IMR-90 (cell line): ENCODE results near the gene HLA-B. TPM values are rescaled to one million over a fixed set of nuclear protein-coding genes. Genes with fewer than 3 reads are reported as not detected.

Experiments used
- ATAC-seq: fragments of 200-7000 bp; cut with Tn5 transposase; 2 replicates; pipeline ENCODE4 v1.9.1; 2020; ENCODE audit warnings: low read depth, mild to moderate bottlenecking, moderate library complexity
- BruUV-seq: library from RNA; stranded (reverse); fragments of 400-500 nt; replicated peaks from 2 replicates; lab custom pipeline; 2021; lab: Mats Ljungman, UMichigan
- CTCF ChIA-PET: fragments of 300-600 bp; formaldehyde crosslinking; extraction: SDS; loops from one replicate; lab custom pipeline; 2021; ENCODE audit warnings: antibody characterized with exemption; lab: Yijun Ruan, JAX
- POLR2A ChIA-PET: fragments of 300-600 bp; sonication (Branson Sonifier 250); formaldehyde crosslinking; loops from one replicate; lab custom pipeline; 2022; ENCODE audit warnings: antibody characterized with exemption; ENCODE audit not compliant: unreplicated experiment; lab: Charles Lee
- DNase-seq: peaks from one replicate; pipeline ENCODE4 v3.0.0; 2013
- H2AFZ ChIP-seq: replicated peaks from 2 replicates; pipeline ENCODE3; 2013; ENCODE audit warnings: low read length, mild to moderate bottlenecking; ENCODE audit not compliant: poor library complexity
- H2AK5ac ChIP-seq: 2 replicates; pipeline ENCODE4 v1.6.1; 2013; ENCODE audit warnings: low read depth, low read length, inconsistent platforms
- H2AK9ac ChIP-seq: replicated peaks from 2 replicates; pipeline ENCODE3; 2013; ENCODE audit warnings: mild to moderate bottlenecking, low read depth, low read length, moderate library complexity; ENCODE audit not compliant: poor library complexity
- H2BK120ac ChIP-seq: 2 replicates; pipeline ENCODE4 v1.6.1; 2013; ENCODE audit warnings: low read depth, low read length, inconsistent platforms
- H2BK15ac ChIP-seq: 3 replicates; pipeline ENCODE4 v1.6.1; 2013; ENCODE audit warnings: low read depth, low read length, inconsistent platforms
- H2BK20ac ChIP-seq: 2 replicates; pipeline ENCODE4 v1.6.1; 2013; ENCODE audit warnings: low read depth, mild to moderate bottlenecking, inconsistent platforms, low read length, moderate library complexity
- H2BK5ac ChIP-seq: 2 replicates; pipeline ENCODE4 v1.6.1; 2013; ENCODE audit warnings: mild to moderate bottlenecking, low read depth, low read length, inconsistent platforms; ENCODE audit not compliant: poor library complexity, severe bottlenecking
- H3K14ac ChIP-seq: replicated peaks from 2 replicates; pipeline ENCODE4 v1.6.1; 2013; ENCODE audit warnings: low read depth, low read length, inconsistent platforms
- H3K18ac ChIP-seq: 2 replicates; pipeline ENCODE4 v1.6.1; 2013; ENCODE audit warnings: low read depth, low read length, control low read depth
- H3K23ac ChIP-seq: 2 replicates; pipeline ENCODE4 v1.6.1; 2013; ENCODE audit warnings: low read depth, low read length, inconsistent platforms
- H3K27ac ChIP-seq: 2 replicates; pipeline ENCODE4 v1.5.1; 2013; ENCODE audit warnings: mild to moderate bottlenecking, control low read depth, low read length; ENCODE audit not compliant: insufficient read depth
- H3K27me3 ChIP-seq: 2 replicates; pipeline ENCODE4 v1.6.1; 2013; ENCODE audit warnings: low read length; ENCODE audit not compliant: control insufficient read depth, insufficient read depth
- H3K36me3 ChIP-seq: 2 replicates; pipeline ENCODE4 v1.6.1; 2013; ENCODE audit warnings: low read length, mixed read lengths; ENCODE audit not compliant: control insufficient read depth, insufficient read depth
- H3K4ac ChIP-seq: 2 replicates; pipeline ENCODE4 v1.6.1; 2013; ENCODE audit warnings: low read depth, low read length, inconsistent platforms
- H3K4me1 ChIP-seq: 2 replicates; pipeline ENCODE4 v1.6.1; 2013; ENCODE audit warnings: low read length, mixed read lengths; ENCODE audit not compliant: control insufficient read depth, insufficient read depth
- H3K4me2 ChIP-seq: 2 replicates; pipeline ENCODE4 v1.6.1; 2013; ENCODE audit warnings: low read depth, mild to moderate bottlenecking, control low read depth, low read length, moderate library complexity
- H3K4me3 ChIP-seq: 2 replicates; pipeline ENCODE4 v1.5.1; 2013; ENCODE audit warnings: low read depth, mild to moderate bottlenecking, control low read depth, low read length, moderate library complexity; ENCODE audit not compliant: insufficient read depth
- H3K56ac ChIP-seq: 2 replicates; pipeline ENCODE4 v1.6.1; 2013; ENCODE audit warnings: low read length, inconsistent platforms; ENCODE audit not compliant: insufficient read depth; ENCODE audit errors: extremely low read depth
- H3K79me1 ChIP-seq, 2 experiments: 2 replicates each; pipeline ENCODE4 v1.6.1; 2013; ENCODE audit warnings: low read length in 2 of 2, inconsistent platforms in 1 of 2, low read depth in 1 of 2
- H3K9ac ChIP-seq: 2 replicates; pipeline ENCODE4 v1.6.1; 2013; ENCODE audit warnings: low read depth, low read length, control low read depth
- H3K9me1 ChIP-seq: 2 replicates; pipeline ENCODE4 v1.6.1; 2013; ENCODE audit warnings: low read length, inconsistent platforms; ENCODE audit not compliant: insufficient read depth
- H3K9me3 ChIP-seq: 2 replicates; pipeline ENCODE4 v1.6.1; 2013; ENCODE audit warnings: low read length; ENCODE audit not compliant: control insufficient read depth, insufficient read depth
- H4K20me1 ChIP-seq: 2 replicates; pipeline ENCODE4 v1.6.1; 2013; ENCODE audit warnings: low read length, inconsistent platforms; ENCODE audit not compliant: insufficient read depth
- H4K5ac ChIP-seq: 2 replicates; pipeline ENCODE4 v1.6.1; 2013; ENCODE audit warnings: mild to moderate bottlenecking, low read depth, low read length, control low read depth
- H4K8ac ChIP-seq, 2 experiments: 2 replicates each; pipeline ENCODE4 v1.6.1; 2013; ENCODE audit warnings: low read depth in 2 of 2, low read length in 2 of 2, control low read depth in 1 of 2, inconsistent platforms in 1 of 2
- H4K91ac ChIP-seq: 2 replicates; pipeline ENCODE4 v1.6.1; 2013; ENCODE audit warnings: low read depth, low read length, inconsistent platforms; ENCODE audit not compliant: insufficient read depth
- BHLHE40 ChIP-seq: fragments of 150-350 bp; IDR thresholded peaks from 2 replicates; pipeline ENCODE4 v1.6.1; 2016; ENCODE audit warnings: mild to moderate bottlenecking, low read depth, low read length
- CHD1 ChIP-seq: IDR thresholded peaks from 2 replicates; pipeline ENCODE4 v1.6.1; 2012; ENCODE audit warnings: low read depth, low read length, improper control_type of control experiment
- MXI1 ChIP-seq: IDR thresholded peaks from 2 replicates; pipeline ENCODE4 v1.6.1; 2012; ENCODE audit warnings: low read depth, mild to moderate bottlenecking, low read length, moderate library complexity, borderline replicate concordance
- USF2 ChIP-seq: fragments of 150-350 bp; IDR thresholded peaks from 2 replicates; pipeline ENCODE4 v1.6.1; 2017; ENCODE audit warnings: mild to moderate bottlenecking, antibody characterized with exemption, low read length, low read depth
- WGBS, 2 experiments: methylation state at CpG; one replicate each; pipeline versions ENCODE4 v1.1.5 to v1.1.7; 2013; ENCODE audit warnings: missing lambda C conversion rate in 2 of 2; ENCODE audit not compliant: insufficient read length in 1 of 2; ENCODE audit errors: extremely low coverage in 2 of 2; 5-methylcytosine and 5-hydroxymethylcytosine counted together
- dilution Hi-C: fragments of 300-500 bp; cut with HindIII; formaldehyde crosslinking; loops from one replicate; pipeline ENCODE4 v1.14.3; 2018; ENCODE audit warnings: low sequenced_read_pairs; ENCODE audit not compliant: unreplicated experiment
- in situ Hi-C: fragments of 300-500 bp; cut with MboI; formaldehyde crosslinking; loops from 3 replicates; pipeline ENCODE4 v1.14.3; 2019; ENCODE audit warnings: low sequenced_read_pairs, inconsistent platforms, mixed read lengths
- intact Hi-C: fragments of 100-400 bp; cut with micrococcal nuclease; formaldehyde crosslinking; loops from 2 replicates; pipeline ENCODE4 v1.10.0; 2022
- polyA plus RNA-seq, 3 experiments: library from polyadenylated mRNA; depleted of rRNA; stranded (reverse); fragments of >200 nt; gene quantifications; 2 replicates each; pipeline ENCODE4 v1.2.3, GENCODE V29; 2012; ENCODE audit warnings: low replicate concordance in 1 of 3
- total RNA-seq: library from RNA; depleted of rRNA; stranded (reverse); fragments of >200 nt; gene quantifications from 2 replicates; pipeline ENCODE4 v1.2.3, GENCODE V29; 2012

The HLA-B gene
- total and polyA plus RNA-seq, 2 of the 4 experiments (the other 2 are of a cell fraction): 44.1 to 309 TPM

DNA sequence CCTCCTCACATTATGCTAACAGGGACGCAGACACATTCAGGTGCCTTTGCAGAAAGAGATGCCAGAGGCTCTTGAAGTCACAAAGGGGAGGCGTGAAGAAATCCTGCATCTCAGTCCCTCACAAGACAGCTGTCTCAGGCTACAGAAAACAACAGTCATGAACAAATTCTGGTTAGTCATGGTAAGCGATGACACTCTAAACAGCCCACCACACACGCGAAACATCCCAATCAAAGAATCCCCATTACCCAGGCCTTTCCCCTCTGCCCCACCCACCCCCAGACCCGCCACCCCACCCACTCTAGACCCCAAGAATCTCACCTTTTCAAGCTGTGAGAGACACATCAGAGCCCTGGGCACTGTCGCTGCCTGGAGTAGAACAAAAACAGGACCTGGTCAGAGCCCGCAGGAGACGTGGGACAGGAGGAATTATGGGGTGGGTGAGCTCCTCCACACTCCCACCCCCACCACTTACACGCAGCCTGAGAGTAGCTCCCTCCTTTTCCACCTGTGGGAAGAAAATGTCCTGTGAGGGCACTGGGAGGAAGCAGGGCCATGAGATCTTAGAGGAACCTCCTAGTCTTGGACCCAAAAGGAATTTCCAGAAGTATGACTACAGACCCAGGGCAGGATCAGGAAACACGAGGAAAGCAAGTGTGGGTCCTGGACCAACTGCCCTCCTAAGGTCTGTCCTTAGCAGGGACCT is 2.7 kb downstream of the HLA-B start:
- Histone ChIP-seq H4K20me1 (peaks cover 7% of the 10 kb centered on the region; the same call in 1 of the 2 replicates), H3K27ac (no peak overlapping the region), H2AK9ac (no peak overlapping the region), H3K14ac (no peak overlapping the region), H4K91ac (no peak overlapping the region), H3K56ac (no peak overlapping the region), H3K18ac (no peak overlapping the region), H3K4me3 (no peak overlapping the region), H4K8ac (no peak overlapping the region), H3K4me2 (no peak overlapping the region), H3K23ac (no peak overlapping the region), H3K9me3 (no peaks in the 10 kb centered on the region), H3K4me1 (peaks cover 4% of the 10 kb centered on the region; the same call in 1 of the 2 replicates), H3K9ac (no peak overlapping the region), H3K36me3 (peaks cover 13% of the 10 kb centered on the region), H2BK20ac (no peak overlapping the region), H3K79me1 (peaks cover 5 to 17% of the 10 kb centered on the region in 2 experiments; a peak in 3 of 4 replicates), H2BK120ac (no peak overlapping the region), H3K27me3 (peaks cover 24% of the 10 kb centered on the region), H3K4ac (no peak overlapping the region), H3K9me1 (peaks cover 11% of the 10 kb centered on the region; the same call in 1 of the 2 replicates), H2AFZ (no peak overlapping the region), H2BK15ac (no peak overlapping the region), H4K5ac (no peak overlapping the region), H2BK5ac (no peak overlapping the region), H2AK5ac (no peak overlapping the region)
- ChIA-PET POLR2A (no interaction called here), CTCF (no interaction called here)
- no TSS peak for BruUV-seq
- 100% methylated on average over 1 of the region's 11 CpGs; no CpG with 5 or more reads in 1 of the 2 experiments for WGBS, 2 experiments
- ATAC-seq (no peak), DNase-seq (no peak)
- in situ Hi-C loops (no loop called here), intact Hi-C loops (no loop called here), dilution Hi-C loops (no loop called here)
- TF ChIP-seq CHD1 (no peak), USF2 (no peak), MXI1 (no peak), BHLHE40 (no peak)
